ENCODE measurements around the gene AUTS2. TPM values are rescaled to one million over a fixed set of nuclear protein-coding genes. Genes with fewer than 3 reads are reported as not detected.

The AUTS2 gene
- total and polyA plus RNA-seq, 9 of the 15 experiments (the other 6 are each of a cell fraction or from before 2014, with no cell fraction given): 0.58 TPM; not detected in 8

DNA sequence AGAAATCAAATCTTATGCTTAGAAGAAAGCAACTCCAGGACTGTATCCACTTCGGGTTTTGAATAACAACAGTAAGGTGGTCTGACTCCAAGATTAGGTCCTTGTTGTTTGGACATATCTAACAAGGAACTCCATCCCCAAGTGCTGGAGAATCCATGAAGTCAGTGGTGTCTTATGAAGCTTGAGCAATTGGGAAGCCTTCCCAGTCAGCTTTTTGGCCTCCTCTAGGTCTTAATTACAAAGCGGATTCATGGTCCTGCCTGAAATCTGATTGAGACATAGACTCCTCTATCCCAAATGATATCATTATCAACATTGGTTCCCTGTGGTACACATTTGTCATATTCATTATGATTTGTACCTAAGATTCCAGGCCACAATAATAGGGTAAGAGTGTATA is 642.6 kb downstream of the AUTS2 start (continued):
- TF ChIP-seq, protein P1, sequence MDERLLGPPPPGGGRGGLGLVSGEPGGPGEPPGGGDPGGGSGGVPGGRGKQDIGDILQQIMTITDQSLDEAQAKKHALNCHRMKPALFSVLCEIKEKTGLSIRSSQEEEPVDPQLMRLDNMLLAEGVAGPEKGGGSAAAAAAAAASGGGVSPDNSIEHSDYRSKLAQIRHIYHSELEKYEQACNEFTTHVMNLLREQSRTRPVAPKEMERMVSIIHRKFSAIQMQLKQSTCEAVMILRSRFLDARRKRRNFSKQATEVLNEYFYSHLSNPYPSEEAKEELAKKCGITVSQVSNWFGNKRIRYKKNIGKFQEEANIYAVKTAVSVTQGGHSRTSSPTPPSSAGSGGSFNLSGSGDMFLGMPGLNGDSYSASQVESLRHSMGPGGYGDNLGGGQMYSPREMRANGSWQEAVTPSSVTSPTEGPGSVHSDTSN (CRISPR knock-in tag; IDR thresholded peaks at IDR 0.05; ENCODE audit: low read depth): no peak
- TF ChIP-seq, protein P1 (tag; conservative IDR thresholded peaks at IDR 0.05; ENCODE audit: low read depth): no peak

DNA sequence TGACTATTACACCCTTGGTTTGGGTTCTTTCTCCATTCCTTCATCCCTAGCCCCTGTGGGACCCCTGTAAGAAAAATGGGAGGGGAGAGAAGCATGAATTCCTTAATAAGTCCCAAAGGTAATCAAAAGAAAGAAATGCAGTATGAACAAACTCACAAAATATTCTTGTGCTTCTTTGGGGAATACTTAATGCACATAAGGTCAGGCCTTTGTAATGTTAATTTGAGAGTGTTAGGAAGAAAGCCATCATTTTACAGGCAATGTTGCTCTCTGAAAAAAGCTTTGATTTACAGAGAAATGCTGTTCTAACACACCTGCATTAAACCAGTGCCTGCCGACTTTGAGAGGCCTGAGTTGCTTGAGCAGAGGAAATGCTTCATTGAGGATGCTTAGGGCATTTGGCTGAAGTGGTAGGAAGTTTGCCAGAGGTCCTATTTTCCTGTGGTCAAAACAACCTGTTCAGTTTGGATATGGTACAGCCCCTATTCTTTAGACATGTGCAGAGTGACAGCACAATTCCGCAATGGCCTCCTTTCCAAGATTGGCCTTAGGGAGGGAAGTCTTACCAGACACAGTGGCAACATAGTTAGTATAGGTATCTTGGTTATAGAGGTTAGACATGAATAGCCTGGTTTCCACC is 643.4 kb downstream of the AUTS2 start:
- ATAC-seq: no peak
- H3K4me3 ChIP-seq: no peak overlapping the region
- H3K27me3 ChIP-seq (ENCODE audit: control insufficient read depth in 2 of 2, insufficient read depth in 2 of 2, low read length in 2 of 2): no peaks in the 10 kb centered on the region
- no peaks in the 10 kb centered on the region for H3K4me1 ChIP-seq (replicated peaks in 1 of 2; ENCODE audit: control insufficient read depth in 2 of 2, insufficient read depth in 2 of 2, low read length in 2 of 2)
- in situ Hi-C loops (cut with MboI): no loop called here
- no peaks in the 10 kb centered on the region for H3K9me1 ChIP-seq (ENCODE audit: control insufficient read depth, insufficient read depth, low read length)
- no peaks in the 10 kb centered on the region for H3K9me3 ChIP-seq (replicated peaks; ENCODE audit: control insufficient read depth, insufficient read depth, low read depth, low read length)
- no peak overlapping the region for H3K27ac ChIP-seq (ENCODE audit: extremely low read depth, low read depth, low read length)
- H4K20me1 ChIP-seq (replicated peaks; ENCODE audit: control insufficient read depth, insufficient read depth, low read length): no peaks in the 10 kb centered on the region
- 0% methylated on average over 2 of the region's 2 CpGs for WGBS (ENCODE audit: insufficient coverage, low coverage, missing lambda C conversion rate)
- H3K79me2 ChIP-seq (ENCODE audit: control insufficient read depth, insufficient read depth, low read length): no peaks in the 10 kb centered on the region
- intact Hi-C loops (cut with micrococcal nuclease): no loop called here
- FAIRE-seq: no peak
- no peak for DNase-seq (ENCODE audit: extremely low read depth in 1 of 4, low spot score in 3 of 4)
- no peak overlapping the region for H3K4me2 ChIP-seq (ENCODE audit: insufficient read depth, low read length)
- H3K36me3 ChIP-seq (ENCODE audit: control insufficient read depth, insufficient read depth, low read length): no peaks in the 10 kb centered on the region
- no peak overlapping the region for H3K9ac ChIP-seq (ENCODE audit: insufficient read depth in 1 of 2, low read depth in 2 of 2, low read length in 2 of 2)
- ChIA-PET CTCF (ENCODE audit: low intra/inter-chr PET ratio) (no interaction called here), POLR2A (no interaction called here)
- no TSS peak for BruUV-seq (replicated peaks)
- TF ChIP-seq SMARCE1 (IDR thresholded peaks at IDR 0.05) (no peak), CUX1 (CRISPR knock-in tag; IDR thresholded peaks at IDR 0.05) (no peak), CXXC5 (CRISPR knock-in tag; IDR thresholded peaks at IDR 0.05) (no peak)
- no peak overlapping the region for H2AFZ ChIP-seq (ENCODE audit: low read depth, low read length)
